Testis (tissue), 3 donors: ENCODE data around the gene GLT1D1. TPM values are rescaled to one million over a fixed set of nuclear protein-coding genes. Genes with fewer than 3 reads are reported as not detected.
A peak's percentile ranks its signal among the peaks of the same experiment; 100 is the strongest.

Experiments
- DNase-seq: peaks from one replicate; pipeline ENCODE4 v3.0.0-alpha.2; 2019
- H3K27ac ChIP-seq, 2 donors: fragments of 200-600 bp; sonication (generic); one replicate each; pipeline ENCODE4 v1.5.1; 2019
- H3K27me3 ChIP-seq: fragments of 200-600 bp; sonication (generic); one replicate; pipeline ENCODE4 v1.5.1; 2019
- H3K36me3 ChIP-seq: fragments of 200-600 bp; sonication (generic); one replicate; pipeline ENCODE4 v1.5.1; 2017; ENCODE audit warnings: low read depth; ENCODE audit errors: missing control alignments
- H3K4me1 ChIP-seq: fragments of 200-600 bp; sonication (generic); one replicate; pipeline ENCODE4 v1.5.1; 2019
- H3K4me3 ChIP-seq, 2 donors: fragments of 200-600 bp; sonication (generic); one replicate each; pipeline ENCODE4 v1.5.1; 2017 to 2019
- H3K9me3 ChIP-seq: fragments of 200-600 bp; sonication (generic); one replicate; pipeline ENCODE4 v1.5.1; 2017
- POLR2A ChIP-seq: fragments of 450-650 bp; IDR thresholded peaks from one replicate; pipeline ENCODE4 v1.6.1; 2017; ENCODE audit warnings: antibody characterized with exemption, mild to moderate bottlenecking, moderate library complexity
- WGBS, 2 donors: methylation state at CpG; one replicate each; pipeline ENCODE4 v1.1.5; 2018; 5-methylcytosine and 5-hydroxymethylcytosine counted together
- intact Hi-C: fragments of 100-400 bp; cut with DNase I; formaldehyde crosslinking; loops from one replicate; pipeline ENCODE4 v1.15.1; 2023; ENCODE audit warnings: low total_unique reads
- polyA plus RNA-seq: library from polyadenylated mRNA; stranded (reverse); fragments of 350-450 nt; fragmentation: Illumina TruSeq; extraction: RNeasy Lipid Tissue Mini Kit (QIAGEN cat#74804); gene quantifications from one replicate; pipeline ENCODE4 v1.2.3, GENCODE V29; 2014; ENCODE audit warnings: low read depth, low replicate concordance; ENCODE audit not compliant: insufficient read depth
- total RNA-seq, 2 donors: library from RNA; depleted of rRNA; stranded (reverse); fragments of >200 nt; gene quantifications; one replicate each; pipeline ENCODE4 v1.2.3, GENCODE V29; 2016
- TF ChIP-seq, protein P1 (sequence below), 3 experiments: fragments of 450-650 bp in 2 of 3; fragments of 200-600 bp in 1 of 3; sonication (generic) in 1 of 3; IDR thresholded peaks; one replicate each; pipeline ENCODE4 v1.5.1; 2016 to 2019; ENCODE audit warnings: antibody characterized with exemption in 3 of 3, mild to moderate bottlenecking in 2 of 3, moderate library complexity in 1 of 3

The GLT1D1 gene
- total and polyA plus RNA-seq, 3 donors from 2014 or later = 10.0 to 42.3 (median 18.0) TPM

DNA sequence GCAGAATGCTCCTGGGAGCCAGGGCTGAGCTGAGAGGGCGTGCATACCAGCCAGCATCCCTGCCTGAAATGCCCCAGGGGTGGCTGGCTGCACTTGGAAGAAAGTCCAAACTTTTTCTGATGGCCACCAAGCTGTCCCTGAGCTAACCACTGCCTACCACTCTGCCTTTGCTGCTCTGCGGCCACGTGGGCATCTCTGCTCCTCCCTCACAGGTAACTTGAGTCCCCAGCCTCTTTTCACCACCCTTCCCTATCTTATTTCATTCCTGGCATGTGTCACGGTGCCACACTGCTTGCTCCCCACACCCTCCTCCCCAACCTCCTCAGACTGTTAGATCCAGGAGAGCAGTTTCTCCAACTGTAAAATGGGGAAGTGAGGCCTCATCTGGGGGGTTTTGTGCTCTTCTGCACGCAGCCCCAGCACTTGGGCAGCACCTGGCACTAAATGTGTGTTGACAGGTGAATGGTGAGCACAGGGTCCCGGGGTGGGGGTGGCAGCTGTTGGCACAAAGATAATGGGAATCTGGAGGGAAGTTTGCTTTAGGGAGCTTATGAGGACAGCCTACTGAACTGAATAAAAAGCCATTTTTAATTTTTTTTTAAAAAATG, 113.0 kb downstream of the GLT1D1 start:
- intact Hi-C loops = no loop called here
- 55 to 67% methylated on average over 6 of the region's 6 CpGs for WGBS, 2 donors

GRCh38 chr12:128968668-128969067, 115.4 kb downstream of the GLT1D1 start:
- DNase-seq = no peak
- Histone ChIP-seq H3K27ac (no peak overlapping the region), H3K9me3 (no peaks in the 10 kb centered on the region), H3K27me3 (no peaks in the 10 kb centered on the region), H3K4me3 (no peak overlapping the region), H3K36me3 (no peaks in the 10 kb centered on the region), H3K4me1 (no peaks in the 10 kb centered on the region)
- 37 to 38% methylated on average over 8 of the region's 8 CpGs for WGBS, 2 donors
- no peak for TF ChIP-seq POLR2A
- intact Hi-C loops = no loop called here

More for the DNA sequence above, 113.0 kb downstream of the GLT1D1 start:
- Histone ChIP-seq H3K36me3 (no peaks in the 10 kb centered on the region), H3K4me3 (no peak overlapping the region), H3K4me1 (no peaks in the 10 kb centered on the region), H3K27me3 (no peaks in the 10 kb centered on the region), H3K27ac (no peak overlapping the region), H3K9me3 (no peaks in the 10 kb centered on the region)
- TF ChIP-seq POLR2A = no peak
- TF ChIP-seq, protein P1, sequence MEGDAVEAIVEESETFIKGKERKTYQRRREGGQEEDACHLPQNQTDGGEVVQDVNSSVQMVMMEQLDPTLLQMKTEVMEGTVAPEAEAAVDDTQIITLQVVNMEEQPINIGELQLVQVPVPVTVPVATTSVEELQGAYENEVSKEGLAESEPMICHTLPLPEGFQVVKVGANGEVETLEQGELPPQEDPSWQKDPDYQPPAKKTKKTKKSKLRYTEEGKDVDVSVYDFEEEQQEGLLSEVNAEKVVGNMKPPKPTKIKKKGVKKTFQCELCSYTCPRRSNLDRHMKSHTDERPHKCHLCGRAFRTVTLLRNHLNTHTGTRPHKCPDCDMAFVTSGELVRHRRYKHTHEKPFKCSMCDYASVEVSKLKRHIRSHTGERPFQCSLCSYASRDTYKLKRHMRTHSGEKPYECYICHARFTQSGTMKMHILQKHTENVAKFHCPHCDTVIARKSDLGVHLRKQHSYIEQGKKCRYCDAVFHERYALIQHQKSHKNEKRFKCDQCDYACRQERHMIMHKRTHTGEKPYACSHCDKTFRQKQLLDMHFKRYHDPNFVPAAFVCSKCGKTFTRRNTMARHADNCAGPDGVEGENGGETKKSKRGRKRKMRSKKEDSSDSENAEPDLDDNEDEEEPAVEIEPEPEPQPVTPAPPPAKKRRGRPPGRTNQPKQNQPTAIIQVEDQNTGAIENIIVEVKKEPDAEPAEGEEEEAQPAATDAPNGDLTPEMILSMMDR (IDR thresholded peaks at IDR 0.05) = no peak
- DNase-seq = no peak

DNA sequence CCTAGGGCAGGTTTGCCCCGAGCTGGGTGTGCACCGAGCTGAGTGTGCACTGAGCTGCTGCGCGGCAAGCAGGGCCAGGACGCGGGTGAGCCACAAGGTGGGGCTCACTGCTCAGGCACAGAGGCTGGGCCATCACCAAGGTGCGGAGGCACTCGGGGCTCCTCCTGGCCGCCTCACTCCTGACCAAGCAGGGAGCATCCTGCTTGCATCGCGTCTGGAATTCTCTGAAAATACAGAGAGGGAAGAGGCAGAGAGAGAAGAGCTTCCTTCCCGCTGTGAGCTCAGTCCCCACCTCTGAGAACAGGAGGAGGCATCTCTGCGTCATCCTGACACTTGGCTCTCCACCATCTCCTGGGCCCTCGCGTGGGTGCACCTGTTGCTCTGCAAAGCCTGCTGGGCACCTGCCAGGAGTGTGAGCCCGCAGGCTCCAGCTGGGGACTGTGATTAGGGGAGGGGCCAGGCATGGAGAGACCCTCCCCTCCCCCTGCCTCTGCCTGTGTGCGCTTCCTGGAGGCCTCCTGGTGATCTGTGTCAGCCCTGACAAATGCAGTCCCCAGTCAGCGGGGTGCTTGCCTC, 116.3 kb downstream of the GLT1D1 start:
- DNase-seq = peak; percentile 44
- TF ChIP-seq, protein P1 (IDR thresholded peaks at IDR 0.05) = peak in 1 of 3 experiments; percentile 35
- TF ChIP-seq POLR2A = no peak
- no peaks in the 10 kb centered on the region for H3K4me1 ChIP-seq
- H3K27me3 ChIP-seq = no peaks in the 10 kb centered on the region
- no peak overlapping the region for H3K27ac ChIP-seq
- no peak overlapping the region for H3K4me3 ChIP-seq
- H3K36me3 ChIP-seq = no peaks in the 10 kb centered on the region
- no peaks in the 10 kb centered on the region for H3K9me3 ChIP-seq
- intact Hi-C loops = no loop called here
- 11 to 20% methylated on average over 9 to 11 of the region's 18 CpGs for WGBS, 2 donors

GRCh38 chr12:128970110-128970509, 116.8 kb downstream of the GLT1D1 start:
- no peaks in the 10 kb centered on the region for H3K27me3 ChIP-seq
- TF ChIP-seq POLR2A = no peak
- TF ChIP-seq, protein P1 (IDR thresholded peaks at IDR 0.05) = no peak
- intact Hi-C loops = no loop called here

DNA sequence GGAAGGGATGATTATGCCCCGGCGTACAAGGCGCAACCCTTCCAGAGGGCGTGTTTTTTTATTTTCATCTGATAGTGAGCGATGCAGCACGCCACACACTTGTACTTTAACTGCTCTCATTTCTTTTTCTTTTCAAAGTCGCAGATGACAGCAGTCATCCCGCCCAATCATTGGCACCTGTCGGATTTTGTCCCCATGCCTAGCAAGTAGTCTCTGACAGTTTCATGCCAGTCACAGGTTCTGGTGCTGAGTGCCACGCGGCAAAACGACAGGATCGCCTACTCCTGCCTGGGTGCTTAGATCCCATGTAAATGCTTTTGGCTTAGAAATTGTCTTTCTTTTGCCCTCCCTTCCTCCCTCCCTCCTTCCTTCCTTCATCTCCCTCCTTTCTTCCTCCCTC, 117.7 kb downstream of the GLT1D1 start:
- TF ChIP-seq POLR2A = no peak
- TF ChIP-seq, protein P1 (IDR thresholded peaks at IDR 0.05) = no peak
- Histone ChIP-seq H3K27me3 (no peaks in the 10 kb centered on the region), H3K9me3 (no peaks in the 10 kb centered on the region), H3K27ac (no peak overlapping the region), H3K36me3 (no peaks in the 10 kb centered on the region), H3K4me1 (no peaks in the 10 kb centered on the region), H3K4me3 (no peak overlapping the region)
- DNase-seq = no peak
- WGBS, 2 donors = 56 to 76% methylated on average over 13 of the region's 13 CpGs
- intact Hi-C loops = no loop called here

More at GRCh38 chr12:128970110-128970509, 116.8 kb downstream of the GLT1D1 start:
- Histone ChIP-seq H3K4me3 (no peak overlapping the region), H3K9me3 (no peaks in the 10 kb centered on the region), H3K36me3 (no peaks in the 10 kb centered on the region), H3K4me1 (no peaks in the 10 kb centered on the region), H3K27ac (no peak overlapping the region)
- DNase-seq = no peak
- WGBS, 2 donors = 12 to 32% methylated on average over 13 of the region's 13 CpGs
